Ovary (tissue), 3 donors: ENCODE results near the gene GRK1.

Source experiments
- POLR2A ChIP-seq: fragments of 450-650 bp; IDR thresholded peaks from one replicate; pipeline ENCODE4 v1.6.1; 2017; ENCODE audit warnings: antibody characterized with exemption, mild to moderate bottlenecking, moderate library complexity
- TF ChIP-seq, protein P1 (sequence below), 3 donors: fragments of 450-650 bp in 2 of 3; fragments of 200-600 bp in 1 of 3; IDR thresholded peaks; one replicate each; pipeline versions ENCODE4 v1.5.1 to v1.8.0; 2016 to 2022; ENCODE audit warnings: antibody characterized with exemption in 3 of 3, mild to moderate bottlenecking in 1 of 3
- donor health status: DM: no; HTN: no; CAD: no.

DNA sequence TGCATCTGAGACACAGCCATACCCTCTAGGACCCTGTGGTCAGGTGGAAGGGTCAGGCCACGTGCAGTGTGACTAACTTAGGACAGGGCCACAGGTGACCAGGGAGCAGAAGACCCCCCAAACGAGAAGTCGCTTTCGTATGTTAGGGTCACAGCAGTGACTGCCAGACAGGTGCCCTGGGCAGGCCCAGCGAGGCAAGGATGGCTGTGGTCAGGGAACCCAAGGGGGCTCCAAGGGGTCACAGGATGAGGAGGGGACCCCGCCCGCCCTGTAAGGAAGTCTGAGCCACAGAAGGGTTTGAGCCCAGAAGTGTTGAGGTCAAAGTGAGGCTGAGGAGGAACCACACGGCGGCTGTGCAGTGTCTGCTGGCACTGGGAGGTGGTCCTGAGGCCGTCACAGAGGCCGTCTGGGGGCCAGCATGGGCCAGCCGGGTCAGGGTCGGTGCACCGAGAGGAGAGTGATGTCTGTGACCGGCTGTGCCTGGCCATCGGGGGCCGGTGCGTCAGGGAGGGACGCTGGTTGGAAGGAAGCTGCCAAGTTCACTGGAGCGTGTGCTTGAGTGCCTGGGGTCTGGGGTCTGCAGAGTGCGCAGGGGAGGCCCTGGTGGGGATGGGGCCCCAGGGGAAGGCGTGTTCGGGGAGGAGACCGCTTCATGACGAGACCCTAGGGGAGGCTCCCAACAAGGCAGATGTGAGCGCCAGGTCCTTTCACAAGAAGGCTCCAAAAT lies 67.2 kb downstream of the GRK1 start:
- TF ChIP-seq, protein P1, sequence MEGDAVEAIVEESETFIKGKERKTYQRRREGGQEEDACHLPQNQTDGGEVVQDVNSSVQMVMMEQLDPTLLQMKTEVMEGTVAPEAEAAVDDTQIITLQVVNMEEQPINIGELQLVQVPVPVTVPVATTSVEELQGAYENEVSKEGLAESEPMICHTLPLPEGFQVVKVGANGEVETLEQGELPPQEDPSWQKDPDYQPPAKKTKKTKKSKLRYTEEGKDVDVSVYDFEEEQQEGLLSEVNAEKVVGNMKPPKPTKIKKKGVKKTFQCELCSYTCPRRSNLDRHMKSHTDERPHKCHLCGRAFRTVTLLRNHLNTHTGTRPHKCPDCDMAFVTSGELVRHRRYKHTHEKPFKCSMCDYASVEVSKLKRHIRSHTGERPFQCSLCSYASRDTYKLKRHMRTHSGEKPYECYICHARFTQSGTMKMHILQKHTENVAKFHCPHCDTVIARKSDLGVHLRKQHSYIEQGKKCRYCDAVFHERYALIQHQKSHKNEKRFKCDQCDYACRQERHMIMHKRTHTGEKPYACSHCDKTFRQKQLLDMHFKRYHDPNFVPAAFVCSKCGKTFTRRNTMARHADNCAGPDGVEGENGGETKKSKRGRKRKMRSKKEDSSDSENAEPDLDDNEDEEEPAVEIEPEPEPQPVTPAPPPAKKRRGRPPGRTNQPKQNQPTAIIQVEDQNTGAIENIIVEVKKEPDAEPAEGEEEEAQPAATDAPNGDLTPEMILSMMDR (IDR thresholded peaks at IDR 0.05), result no peak
- TF ChIP-seq POLR2A, result no peak
